Measurements from ENCODE around the gene ACTRT1.

DNA sequence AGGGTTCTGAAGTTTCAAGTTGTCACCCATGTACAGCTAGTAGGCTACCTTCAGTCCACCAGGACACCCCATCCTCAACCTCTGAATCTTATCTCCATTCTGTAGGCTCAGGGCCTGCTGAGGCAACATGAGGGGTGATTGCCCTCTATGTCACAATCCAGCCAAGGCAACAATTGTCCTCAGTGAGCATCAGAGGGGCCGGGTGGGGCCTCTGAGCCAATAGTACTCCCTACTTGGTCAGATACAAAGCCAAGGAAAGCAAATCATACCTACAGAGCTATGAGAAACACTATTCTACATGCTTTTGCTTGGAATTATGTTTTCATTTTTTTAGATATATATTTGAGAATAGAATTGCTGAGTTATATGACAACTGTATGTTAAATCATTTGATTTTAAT lies at the start of gene ACTRT1:
- TF ChIP-seq CTCF (IDR thresholded peaks at IDR 0.05) (no peak), POLR2A (IDR thresholded peaks at IDR 0.05) (no peak)
